ENCODE data around the gene ZBTB16. TPM values are rescaled to one million over a fixed set of nuclear protein-coding genes. Genes with fewer than 3 reads are reported as not detected.

The ZBTB16 gene
- total and polyA plus RNA-seq, 9 donors, result 12.7 to 160 (median 68.7) TPM

- Histone ChIP-seq H3K27me3 (no peaks in the 10 kb centered on the region), H3K27ac (no peak overlapping the region), H3K36me3 (no peaks in the 10 kb centered on the region), H3K4me1 (ENCODE audit: insufficient read depth) (peaks cover 9% of the 10 kb centered on the region), H3K9me3 (no peaks in the 10 kb centered on the region), H3K4me3 (no peak overlapping the region)
- TF ChIP-seq POLR2A (IDR thresholded peaks at IDR 0.05) (no peak), CTCF (IDR thresholded peaks at IDR 0.05) (no peak), EP300 (IDR thresholded peaks at IDR 0.05) (no peak)
- WGBS, 3 donors, result 64 to 84% (median 72%) methylated on average over 3 of the region's 3 CpGs
- intact Hi-C loops (cut with DNase I), result no loop called here
- DNase-seq, result no peak
Measured at GRCh38 chr11:114092953-114093352, 33.4 kb downstream of the ZBTB16 start.

GRCh38 chr11:114094516-114094915 is 35.0 kb downstream of the ZBTB16 start:
- TF ChIP-seq CTCF (IDR thresholded peaks at IDR 0.05) (no peak), EP300 (IDR thresholded peaks at IDR 0.05) (no peak), POLR2A (IDR thresholded peaks at IDR 0.05) (no peak)
- Histone ChIP-seq H3K27me3 (no peaks in the 10 kb centered on the region), H3K27ac (no peak overlapping the region), H3K9me3 (no peaks in the 10 kb centered on the region), H3K4me1 (ENCODE audit: insufficient read depth) (peaks cover 9% of the 10 kb centered on the region), H3K36me3 (no peaks in the 10 kb centered on the region), H3K4me3 (no peak overlapping the region)
- intact Hi-C loops (cut with DNase I), result no loop called here
- 90 to 99% (median 96%) methylated on average over 3 of the region's 3 CpGs for WGBS, 3 donors
- DNase-seq, result no peak

GRCh38 chr11:114095899-114096298 is 36.4 kb downstream of the ZBTB16 start:
- no peak for TF ChIP-seq EP300 (IDR thresholded peaks at IDR 0.05)
- no peak for TF ChIP-seq POLR2A (IDR thresholded peaks at IDR 0.05)
- no peak for TF ChIP-seq CTCF (IDR thresholded peaks at IDR 0.05)
- Histone ChIP-seq H3K27ac (no peak overlapping the region), H3K27me3 (no peaks in the 10 kb centered on the region), H3K36me3 (no peaks in the 10 kb centered on the region), H3K9me3 (no peaks in the 10 kb centered on the region), H3K4me3 (no peak overlapping the region), H3K4me1 (ENCODE audit: insufficient read depth) (peaks cover 9% of the 10 kb centered on the region)
- no peak for DNase-seq
- 23 to 37% (median 25%) methylated on average over 3 of the region's 3 CpGs for WGBS, 3 donors
- intact Hi-C loops (cut with DNase I), result no loop called here

- DNase-seq, result no peak
- peaks cover 5% of the 10 kb centered on the region for H3K4me1 ChIP-seq (ENCODE audit: insufficient read depth)
- WGBS, 3 donors, result 92 to 96% (median 92%) methylated on average over 2 of the region's 2 CpGs
Measured at GRCh38 chr11:114097832-114098231, 38.3 kb downstream of the ZBTB16 start.

More at GRCh38 chr11:114097832-114098231, 38.3 kb downstream of the ZBTB16 start:
- Histone ChIP-seq H3K9me3 (no peaks in the 10 kb centered on the region), H3K4me3 (no peak overlapping the region), H3K27ac (no peak overlapping the region), H3K27me3 (no peaks in the 10 kb centered on the region), H3K36me3 (no peaks in the 10 kb centered on the region)
- intact Hi-C loops (cut with DNase I), result no loop called here
- TF ChIP-seq EP300 (IDR thresholded peaks at IDR 0.05) (no peak), POLR2A (IDR thresholded peaks at IDR 0.05) (no peak), CTCF (IDR thresholded peaks at IDR 0.05) (no peak)

All from ovary (tissue), 9 donors.